Measurements from ENCODE around the gene AP1M1. TPM values are rescaled to one million over a fixed set of nuclear protein-coding genes. Genes with fewer than 3 reads are reported as not detected.

Gene AP1M1
- total RNA-seq, 1 experiment from 2014 or later, result 52.8 TPM

- Histone ChIP-seq H3K79me2 (ENCODE audit: low read depth) (no peaks in the 10 kb centered on the region), H3K9me3 (ENCODE audit: insufficient read depth, low read depth) (no peaks in the 10 kb centered on the region), H3K4me2 (no peak overlapping the region), H4K20me1 (ENCODE audit: insufficient read depth) (no peaks in the 10 kb centered on the region), H3K4me1 (replicated peaks; ENCODE audit: insufficient read depth) (no peaks in the 10 kb centered on the region), H3F3A (ENCODE audit: insufficient read depth, low read depth) (0 out of 2 replicates have a peak, but pooled peaks cover 4% of the 10 kb centered on the region), H3K27ac (no peak overlapping the region), H3K36me3 (ENCODE audit: low read depth) (no peaks in the 10 kb centered on the region), H3K27me3 (ENCODE audit: insufficient read depth, low read depth) (no peaks in the 10 kb centered on the region), H3K9me2 (ENCODE audit: insufficient read depth) (no peaks in the 10 kb centered on the region), H2AFZ (no peak overlapping the region), H3K4me3 (no peak overlapping the region)
- BruUV-seq (replicated peaks), result no TSS peak
- CTCF ChIA-PET, result no interaction called here
- intact Hi-C loops (cut with micrococcal nuclease; ENCODE audit: unreplicated experiment), result no loop called here
- no peak for TF ChIP-seq EZH2 (IDR thresholded peaks at IDR 0.05; ENCODE audit: low read depth)
- TF ChIP-seq CTCF (conservative IDR thresholded peaks at IDR 0.05), result no peak
- POLR2A ChIA-PET (ENCODE audit: unreplicated experiment), result no interaction called here
- DNase-seq, result no peak
These were observed 67.5 kb downstream of the AP1M1 start for GRCh38 chr19:16265205-16265604.

GRCh38 chr19:16265890-16266585, 68.3 kb downstream of the AP1M1 start:
- H3K4me1 ChIP-seq (replicated peaks; ENCODE audit: insufficient read depth), result no peaks in the 10 kb centered on the region
- H3K79me2 ChIP-seq (ENCODE audit: low read depth), result no peaks in the 10 kb centered on the region
- H3K36me3 ChIP-seq (ENCODE audit: low read depth), result no peaks in the 10 kb centered on the region
- H3F3A ChIP-seq (ENCODE audit: insufficient read depth, low read depth), result 0 out of 2 replicates have a peak, but pooled peaks cover 4% of the 10 kb centered on the region
- TF ChIP-seq EZH2 (IDR thresholded peaks at IDR 0.05; ENCODE audit: low read depth) (no peak), CTCF (conservative IDR thresholded peaks at IDR 0.05) (no peak)
- H4K20me1 ChIP-seq (ENCODE audit: insufficient read depth), result no peaks in the 10 kb centered on the region
- no peak for DNase-seq
- CTCF ChIA-PET, result no interaction called here
- intact Hi-C loops (cut with micrococcal nuclease; ENCODE audit: unreplicated experiment), result no loop called here
- no TSS peak for BruUV-seq (replicated peaks)
- no peak overlapping the region for H2AFZ ChIP-seq
- H3K9me2 ChIP-seq (ENCODE audit: insufficient read depth), result no peaks in the 10 kb centered on the region
- no peaks in the 10 kb centered on the region for H3K9me3 ChIP-seq (ENCODE audit: insufficient read depth, low read depth)
- H3K4me2 ChIP-seq, result no peak overlapping the region
- no peaks in the 10 kb centered on the region for H3K27me3 ChIP-seq (ENCODE audit: insufficient read depth, low read depth)
- no peak overlapping the region for H3K27ac ChIP-seq
- H3K4me3 ChIP-seq, result no peak overlapping the region
- POLR2A ChIA-PET (ENCODE audit: unreplicated experiment), result no interaction called here

GRCh38 chr19:16266586-16266942, 68.9 kb downstream of the AP1M1 start:
- no peak for DNase-seq
- TF ChIP-seq EZH2 (IDR thresholded peaks at IDR 0.05; ENCODE audit: low read depth), result no peak
- no peak for TF ChIP-seq CTCF (conservative IDR thresholded peaks at IDR 0.05)
- ChIA-PET CTCF (no interaction called here), POLR2A (ENCODE audit: unreplicated experiment) (no interaction called here)
- H3K9me2 ChIP-seq (ENCODE audit: insufficient read depth), result no peaks in the 10 kb centered on the region
- no peaks in the 10 kb centered on the region for H3K36me3 ChIP-seq (ENCODE audit: low read depth)
- H4K20me1 ChIP-seq (ENCODE audit: insufficient read depth), result no peaks in the 10 kb centered on the region
- intact Hi-C loops (cut with micrococcal nuclease; ENCODE audit: unreplicated experiment), result no loop called here
- H3K27ac ChIP-seq, result no peak overlapping the region
- no peak overlapping the region for H3K4me3 ChIP-seq
- no peaks in the 10 kb centered on the region for H3K79me2 ChIP-seq (ENCODE audit: low read depth)
- 0 out of 2 replicates have a peak, but pooled peaks cover 4% of the 10 kb centered on the region for H3F3A ChIP-seq (ENCODE audit: insufficient read depth, low read depth)
- H2AFZ ChIP-seq, result no peak overlapping the region
- no peaks in the 10 kb centered on the region for H3K27me3 ChIP-seq (ENCODE audit: insufficient read depth, low read depth)
- no peaks in the 10 kb centered on the region for H3K9me3 ChIP-seq (ENCODE audit: insufficient read depth, low read depth)
- H3K4me2 ChIP-seq, result no peak overlapping the region
- no peaks in the 10 kb centered on the region for H3K4me1 ChIP-seq (replicated peaks; ENCODE audit: insufficient read depth)
- BruUV-seq (replicated peaks), result no TSS peak

All from PC-9 (cell line).